K562 (cell line): ENCODE data around the gene DENR. TPM values are rescaled to one million over a fixed set of nuclear protein-coding genes. Genes with fewer than 3 reads are reported as not detected.

Experiments
- ATAC-seq: fragments of 200-7000 bp; cut with Tn5 transposase; 3 replicates; pipeline ENCODE4 v1.9.1; 2020; ENCODE audit warnings: moderate library complexity
- BruUV-seq: library from RNA; stranded (reverse); fragments of 400-500 nt; replicated peaks from 2 replicates; lab custom pipeline; 2021; lab: Mats Ljungman, UMichigan
- CTCF ChIA-PET: fragments of 300-600 bp; formaldehyde crosslinking; extraction: SDS; loops from one replicate; lab custom pipeline; 2021; ENCODE audit warnings: low intra/inter-chr PET ratio; lab: Yijun Ruan, JAX
- POLR2A ChIA-PET: fragments of 300-600, 350-650 bp; sonication (Branson Sonifier 250); formaldehyde crosslinking; extraction: SDS; loops from one replicate; lab custom pipeline; 2021; ENCODE audit warnings: antibody characterized with exemption, inconsistent platforms; lab: Yijun Ruan, JAX
- DNase-seq, 4 experiments: peaks; one replicate each; pipeline versions ENCODE4 v3.0.0 to v3.0.0-alpha.2; 2011 to 2018; ENCODE audit warnings: low spot score in 3 of 4, mixed read lengths in 3 of 4; ENCODE audit errors: extremely low read depth in 1 of 4
- FAIRE-seq: peaks from 2 replicates; lab custom pipeline; 2011; peaks lifted over from hg19 to GRCh38; lab: Jason Lieb, UNC
- H2AFZ ChIP-seq: 2 replicates; pipeline ENCODE4 v1.6.0; 2011; ENCODE audit warnings: low read depth, low read length, control low read depth, inconsistent platforms
- H3K27ac ChIP-seq: fragments of 200-600 bp; 3 replicates; pipeline ENCODE4 v1.8.0; 2011; ENCODE audit warnings: low read depth, mild to moderate bottlenecking, control low read depth, inconsistent platforms, low read length, moderate library complexity, mixed read lengths; ENCODE audit errors: extremely low read depth
- H3K27me3 ChIP-seq, 2 experiments: fragments of 300-600 bp in 1 of 2; 2 replicates in 1 of 2; 3 replicates in 1 of 2; pipeline versions ENCODE4 v1.6.0 to v1.8.0; 2011; ENCODE audit warnings: inconsistent platforms in 2 of 2, low read length in 2 of 2, mild to moderate bottlenecking in 1 of 2, mixed read lengths in 1 of 2, moderate library complexity in 1 of 2; ENCODE audit not compliant: control insufficient read depth in 2 of 2, insufficient read depth in 2 of 2
- H3K36me3 ChIP-seq: fragments of 300-600 bp; 3 replicates; pipeline ENCODE4 v1.8.0; 2011; ENCODE audit warnings: mild to moderate bottlenecking, low read length, inconsistent platforms; ENCODE audit not compliant: control insufficient read depth, insufficient read depth
- H3K4me1 ChIP-seq, 2 experiments: fragments of 200-600 bp in 1 of 2; replicated peaks in 1 of 2; 2 replicates in 1 of 2; 3 replicates in 1 of 2; pipeline versions ENCODE4 v1.5.1 to v1.8.0; 2011; ENCODE audit warnings: inconsistent platforms in 2 of 2, low read length in 2 of 2, mild to moderate bottlenecking in 1 of 2, mixed read lengths in 1 of 2, moderate library complexity in 1 of 2; ENCODE audit not compliant: control insufficient read depth in 2 of 2, insufficient read depth in 2 of 2
- H3K4me2 ChIP-seq: 2 replicates; pipeline ENCODE4 v1.6.1; 2011; ENCODE audit warnings: low read length, control low read depth, inconsistent platforms, mixed read lengths; ENCODE audit not compliant: insufficient read depth
- H3K4me3 ChIP-seq: fragments of 200-600 bp; sonication (generic), shearing (Covaris generic); 2 replicates; pipeline ENCODE4 v1.5.1; 2016; ENCODE audit warnings: control low read depth, inconsistent platforms
- H3K79me2 ChIP-seq: fragments of 200-600 bp; 3 replicates; pipeline ENCODE4 v1.8.0; 2011; ENCODE audit warnings: low read length, inconsistent platforms; ENCODE audit not compliant: control insufficient read depth, insufficient read depth
- H3K9ac ChIP-seq, 2 experiments: 2 replicates each; pipeline versions ENCODE4 v1.6.0 to v1.6.1; 2011; ENCODE audit warnings: low read depth in 2 of 2, low read length in 2 of 2, control low read depth in 1 of 2, inconsistent platforms in 1 of 2, mild to moderate bottlenecking in 1 of 2, mixed read lengths in 1 of 2; ENCODE audit not compliant: insufficient read depth in 1 of 2
- H3K9me1 ChIP-seq: one replicate; pipeline ENCODE4 v1.6.0; 2011; ENCODE audit warnings: inconsistent platforms, mild to moderate bottlenecking, low read length, moderate library complexity; ENCODE audit not compliant: control insufficient read depth, insufficient read depth
- H3K9me3 ChIP-seq: replicated peaks from 2 replicates; pipeline ENCODE4 v1.5.1; 2011; ENCODE audit warnings: low read depth, low read length, inconsistent platforms; ENCODE audit not compliant: control insufficient read depth, insufficient read depth
- H4K20me1 ChIP-seq: replicated peaks from 2 replicates; pipeline ENCODE4 v1.6.1; 2011; ENCODE audit warnings: low read length, inconsistent platforms, mixed read lengths; ENCODE audit not compliant: control insufficient read depth, insufficient read depth
- ARID1B ChIP-seq: fragments of 450-650 bp; IDR thresholded peaks from 2 replicates; pipeline ENCODE4 v1.6.1; 2016; ENCODE audit warnings: antibody characterized with exemption, mild to moderate bottlenecking, inconsistent platforms
- C11orf30 ChIP-seq: fragments of 450-650 bp; IDR thresholded peaks from 2 replicates; pipeline ENCODE4 v1.6.1; 2016; ENCODE audit warnings: low read depth, mild to moderate bottlenecking
- CAMTA2 ChIP-seq: fragments of 250-450 bp; sonication (Bioruptor Pico); conservative IDR thresholded peaks from 2 replicates; pipeline ENCODE4 v1.5.1; 2022
- CEBPB ChIP-seq: fragments of 450-650 bp; IDR thresholded peaks from 2 replicates; pipeline ENCODE4 v1.6.1; 2016; ENCODE audit warnings: missing genetic modification characterization, missing compliant biosample characterization
- DPF2 ChIP-seq: fragments of 450-650 bp; IDR thresholded peaks from 2 replicates; pipeline ENCODE4 v1.6.1; 2016
- HOXB6 ChIP-seq: fragments of 250-450 bp; sonication (Bioruptor Pico); IDR thresholded peaks from 2 replicates; pipeline ENCODE4 v1.5.1; 2022; ENCODE audit warnings: mild to moderate bottlenecking, borderline replicate concordance
- KAT8 ChIP-seq: fragments of 450-650 bp; IDR thresholded peaks from 2 replicates; pipeline ENCODE4 v1.6.1; 2016; ENCODE audit warnings: low read depth, mild to moderate bottlenecking
- MTF1 ChIP-seq: fragments of 250-450 bp; sonication (Bioruptor Pico); IDR thresholded peaks from 2 replicates; pipeline ENCODE4 v1.9.0; 2021; ENCODE audit warnings: moderate library complexity, mild to moderate bottlenecking, inconsistent platforms, borderline replicate concordance
- PHF8 ChIP-seq: fragments of 200-600 bp; sonication (generic); IDR thresholded peaks from 2 replicates; pipeline ENCODE4 v1.6.1; 2012; ENCODE audit warnings: mixed run types, mild to moderate bottlenecking, inconsistent platforms, low read length, moderate library complexity, borderline replicate concordance
- SIRT6 ChIP-seq: IDR thresholded peaks from one replicate; pipeline ENCODE4 v1.6.1; 2012; ENCODE audit warnings: low read depth, mild to moderate bottlenecking, control low read depth, inconsistent platforms, low read length, moderate library complexity
- SREBF1 ChIP-seq: fragments of 150-350 bp; IDR thresholded peaks from 2 replicates; pipeline ENCODE4 v1.6.1; 2014; ENCODE audit warnings: antibody characterized with exemption, low read depth, low read length, borderline replicate concordance
- STAT5B ChIP-seq: fragments of 250-450 bp; sonication (Bioruptor Pico); IDR thresholded peaks from 2 replicates; pipeline ENCODE4 v1.8.0; 2021; ENCODE audit warnings: mild to moderate bottlenecking, inconsistent platforms
- TCFL5 ChIP-seq: fragments of 250-450 bp; sonication (Bioruptor Pico); conservative IDR thresholded peaks from 2 replicates; pipeline ENCODE4 v1.6.1; 2021; ENCODE audit warnings: mild to moderate bottlenecking, moderate library complexity, matching md5 sums
- ZBTB9 ChIP-seq: fragments of 450-650 bp; formaldehyde crosslinking; IDR thresholded peaks from 2 replicates; pipeline ENCODE4 v1.4.0; 2020; ENCODE audit warnings: mild to moderate bottlenecking, moderate library complexity
- ZNF395 ChIP-seq: fragments of 200-800 bp; sonication (Bioruptor generic); IDR thresholded peaks from 2 replicates; pipeline ENCODE4 v1.6.1; 2017; ENCODE audit warnings: missing genetic modification characterization, missing compliant biosample characterization
- ZNF57 ChIP-seq: fragments of 450-650 bp; formaldehyde crosslinking; IDR thresholded peaks from 2 replicates; pipeline ENCODE4 v1.4.0; 2020; ENCODE audit warnings: mild to moderate bottlenecking, moderate library complexity
- ZNF639 ChIP-seq, 2 experiments: fragments of 200-800 bp in 1 of 2; sonication (Bioruptor generic) in 1 of 2; sonication (generic) in 1 of 2; formaldehyde crosslinking in 1 of 2; IDR thresholded peaks in 1 of 2; conservative IDR thresholded peaks in 1 of 2; 2 replicates each; pipeline versions ENCODE4 v1.5.0 to v1.6.1; 2016 to 2020; ENCODE audit warnings: missing compliant biosample characterization in 1 of 2, missing genetic modification characterization in 1 of 2, missing genetic modification reagents in 1 of 2
- ZNF699 ChIP-seq: fragments of 250-450 bp; sonication (Bioruptor Pico); IDR thresholded peaks from 2 replicates; pipeline ENCODE4 v1.8.0; 2021; ENCODE audit warnings: mild to moderate bottlenecking, moderate library complexity; ENCODE audit not compliant: insufficient replicate concordance
- WGBS: fragments of 100-300 bp; shearing (Covaris generic); methylation state at CpG from one replicate; pipeline ENCODE4 v1.1.6; 2016; ENCODE audit warnings: low coverage, mixed read lengths; ENCODE audit not compliant: insufficient coverage; ENCODE audit errors: missing lambda C conversion rate; 5-methylcytosine and 5-hydroxymethylcytosine counted together
- in situ Hi-C: fragments of 300-500 bp; cut with MboI; formaldehyde crosslinking; loops from 4 replicates; pipeline ENCODE4 v1.15.0; 2018; ENCODE audit warnings: inconsistent platforms, mixed read lengths
- intact Hi-C: fragments of 100-400 bp; cut with micrococcal nuclease; formaldehyde crosslinking; loops from 2 replicates; pipeline ENCODE4 v1.14.2; 2022
- polyA plus RNA-seq, 8 experiments: library from polyadenylated mRNA; depleted of rRNA in 4 of 8; stranded (reverse) in 5 of 8; unstranded in 3 of 8; fragments of >200 nt; fragmentation: Nextera tagmentation in 2 of 8; fragmentation: Illumina TruSeq in 1 of 8; extraction: Ambion mirVana in 2 of 8; extraction: Trizol in 1 of 8; gene quantifications; 2 replicates each; pipeline versions ENCODE4 v1.2.1 to v1.2.3, GENCODE V29; 2011 to 2014; ENCODE audit warnings: inconsistent platforms in 1 of 8, missing spikeins in 1 of 8
- total RNA-seq, 7 experiments: library from RNA; depleted of rRNA in 6 of 7; stranded (reverse); fragments of >200 nt in 6 of 7; fragmentation: Illumina TruSeq in 2 of 7; extraction: Trizol in 2 of 7; gene quantifications; 2 replicates each; pipeline versions ENCODE4 v1.2.1 to v1.2.3, GENCODE V29; 2011 to 2021; ENCODE audit warnings: low replicate concordance in 1 of 7

The DENR gene
- total and polyA plus RNA-seq, 9 of the 15 experiments (the other 6 are each of a cell fraction or from before 2014, with no cell fraction given): 32.5 to 77.4 (median 54.7) TPM

- Histone ChIP-seq H3K36me3 (no peaks in the 10 kb centered on the region), H3K4me2 (no peak overlapping the region), H3K4me1 (peaks cover 3 to 6% of the 10 kb centered on the region in 2 experiments; a peak in 2 of 5 replicates), H3K9me3 (no peaks in the 10 kb centered on the region), H3K27ac (no peak overlapping the region), H3K27me3 (no peaks in the 10 kb centered on the region), H3K4me3 (no peak overlapping the region), H2AFZ (peak overlapping the region; percentile 1; the same call in 1 of the 2 replicates), H3K9me1 (no peaks in the 10 kb centered on the region), H3K79me2 (no peaks in the 10 kb centered on the region), H4K20me1 (no peaks in the 10 kb centered on the region), H3K9ac (no peak overlapping the region)
- POLR2A ChIA-PET: interaction anchor here (1.4 kb wide), 1 partner anchor 17 kb away, joined by 4 read pairs; no protein-coding TSS in a partner anchor
- DNase-seq: no peak
- ATAC-seq: no peak
- intact Hi-C loops: no loop called here
- FAIRE-seq: no peak
- WGBS: 26% methylated on average over 10 of the region's 10 CpGs
- CTCF ChIA-PET: no interaction called here
- in situ Hi-C loops: no loop called here
- no TSS peak for BruUV-seq
- TF ChIP-seq ARID1B: no peak
- TF ChIP-seq HOXB6 (CRISPR knock-in tag): no peak
- TF ChIP-seq C11orf30: no peak
- no peak for TF ChIP-seq STAT5B (CRISPR knock-in tag)
- no peak for TF ChIP-seq MTF1
- TF ChIP-seq ZNF395 (CRISPR knock-in tag): no peak
- no peak for TF ChIP-seq PHF8
- no peak for TF ChIP-seq KAT8
- TF ChIP-seq TCFL5 (CRISPR knock-in tag): no peak
- no peak for TF ChIP-seq CAMTA2
- no peak for TF ChIP-seq DPF2
- TF ChIP-seq SREBF1: no peak
- TF ChIP-seq ZBTB9 (CRISPR knock-in tag): no peak
- TF ChIP-seq ZNF699 (CRISPR knock-in tag): no peak
- no peak for TF ChIP-seq ZNF639 (CRISPR knock-in tag; conservative IDR thresholded peaks at IDR 0.05 in 1 of 2, IDR thresholded peaks at IDR 0.05 in 1 of 2)
- no peak for TF ChIP-seq SIRT6
- no peak for TF ChIP-seq ZNF57
- no peak for TF ChIP-seq CEBPB (tag)
Measured at GRCh38 chr12:122819209-122819785, 66.7 kb downstream of the DENR start.
